GM19035 (cell line): ENCODE results near the gene RABGAP1L.
"Not testable (repeated sequence)": the region's sequence is repeated elsewhere in the genome, so short reads cannot be mapped to it uniquely, and the experiment has no call there.

Experiments used
- ATAC-seq: cut with Tn5 transposase; IDR thresholded peaks from one replicate; pipeline ENCODE4 v1.9.1; 2021; ENCODE audit not compliant: unreplicated experiment

RABGAP1L gene

DNA sequence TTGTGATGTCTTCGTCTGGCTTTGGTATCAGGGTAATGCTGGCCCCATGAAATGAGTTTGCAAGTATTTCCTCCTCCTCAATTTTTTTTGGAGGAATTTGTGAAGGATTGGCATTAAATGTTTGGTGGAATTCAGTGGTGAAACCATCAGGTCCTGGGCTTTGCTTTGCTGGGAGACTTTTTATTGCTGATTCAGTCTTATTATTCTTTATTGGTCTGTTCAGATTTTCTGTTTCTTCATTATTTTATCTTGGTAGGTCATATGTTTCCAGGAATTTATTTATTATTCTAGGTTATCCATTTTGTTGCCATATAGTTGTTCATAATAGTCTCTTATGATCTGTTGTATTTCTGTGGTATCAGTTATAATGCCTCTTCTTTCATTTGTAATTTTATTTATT is 126.7 kb downstream of the RABGAP1L start:
- no peak for ATAC-seq

DNA sequence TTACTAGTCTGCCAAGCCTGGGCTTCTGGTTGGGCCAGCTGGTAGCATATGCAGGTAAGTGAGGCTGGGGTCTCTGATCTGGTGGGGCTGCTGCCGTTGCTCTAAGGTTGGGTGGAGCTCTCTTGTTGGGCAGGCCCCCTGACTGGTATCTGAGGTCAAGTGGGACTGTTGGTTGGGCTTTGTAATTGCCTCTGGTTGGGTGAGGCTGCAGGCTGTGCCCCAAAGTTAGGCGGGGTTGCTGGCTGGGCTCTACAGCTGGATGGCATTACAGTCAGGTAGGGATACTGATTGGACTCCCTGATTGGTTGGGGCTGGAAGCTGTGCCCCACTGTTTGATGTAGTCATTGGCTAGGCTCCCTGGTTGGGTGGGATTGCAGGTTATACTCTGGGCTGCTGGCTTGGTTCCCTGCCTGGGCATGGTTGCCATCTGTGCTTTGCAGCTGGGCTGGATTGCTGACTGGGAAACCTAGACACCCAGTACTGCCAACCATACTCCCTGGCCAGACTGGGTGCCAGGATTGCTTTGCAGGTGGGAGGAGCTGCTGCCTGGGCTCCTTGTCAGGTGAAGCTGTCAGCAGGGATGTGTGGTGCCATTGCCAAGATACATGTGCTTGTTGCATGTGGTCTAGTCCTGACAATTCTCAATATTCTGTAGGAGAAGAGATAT is 130.5 kb downstream of the RABGAP1L start:
- no peak for ATAC-seq

DNA sequence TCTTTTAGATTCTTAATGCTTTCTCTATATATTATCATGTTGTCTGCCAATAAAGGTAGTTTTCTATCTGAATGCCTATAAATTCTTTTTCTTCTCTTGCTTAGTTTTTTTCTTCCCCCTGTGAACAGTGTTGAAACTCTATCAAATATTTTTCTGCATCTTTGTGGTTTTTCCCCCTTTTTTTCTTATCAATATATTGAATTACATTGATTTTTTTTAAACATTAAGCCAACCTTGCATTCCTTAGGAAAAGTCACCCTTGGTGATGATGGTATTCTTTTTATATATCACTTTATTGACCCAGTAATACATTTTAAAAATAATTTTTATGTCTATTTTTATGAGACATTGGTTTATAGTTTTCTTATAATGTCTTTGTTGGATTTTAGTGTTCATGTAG is 131.7 kb downstream of the RABGAP1L start:
- ATAC-seq, result no peak

DNA sequence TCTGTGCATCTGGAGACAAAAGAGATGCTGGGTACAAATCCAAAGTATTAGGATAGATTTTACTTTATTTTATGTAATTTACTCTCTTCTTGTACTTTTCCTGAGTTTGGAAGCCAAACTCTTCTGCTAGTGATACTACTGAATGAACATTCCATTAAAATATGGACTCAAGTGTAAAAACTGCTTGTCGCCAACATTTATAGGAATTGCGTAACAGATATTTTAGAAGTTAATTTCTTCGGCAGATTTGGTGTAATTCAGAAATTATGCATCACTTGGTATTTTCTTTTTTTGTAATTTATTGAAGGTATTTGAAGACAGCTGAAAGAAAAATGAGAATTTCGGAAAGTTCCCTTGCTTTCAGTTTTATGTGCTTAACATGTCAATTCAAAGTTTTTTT is 137.0 kb downstream of the RABGAP1L start:
- no peak for ATAC-seq

DNA sequence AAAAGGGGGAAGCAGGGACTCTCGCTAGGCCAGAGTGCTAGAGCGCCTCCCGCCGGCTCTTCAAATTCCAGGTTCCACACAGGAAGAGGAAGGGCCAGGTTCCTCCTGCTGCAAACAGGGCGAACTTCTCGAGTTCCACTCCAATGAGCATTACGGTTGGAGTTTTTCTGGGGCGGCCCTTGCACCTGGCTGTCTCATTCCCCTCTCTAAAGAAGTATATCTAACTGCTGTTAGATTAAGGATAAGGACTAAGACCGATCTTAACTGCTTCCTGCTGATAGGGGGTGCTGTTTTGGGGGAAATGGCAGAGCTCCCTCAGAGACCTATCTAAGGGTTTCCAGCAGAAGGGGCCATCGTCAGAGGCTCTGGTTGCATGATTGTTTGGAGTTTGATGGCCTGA is 138.0 kb downstream of the RABGAP1L start:
- ATAC-seq, result no peak

DNA sequence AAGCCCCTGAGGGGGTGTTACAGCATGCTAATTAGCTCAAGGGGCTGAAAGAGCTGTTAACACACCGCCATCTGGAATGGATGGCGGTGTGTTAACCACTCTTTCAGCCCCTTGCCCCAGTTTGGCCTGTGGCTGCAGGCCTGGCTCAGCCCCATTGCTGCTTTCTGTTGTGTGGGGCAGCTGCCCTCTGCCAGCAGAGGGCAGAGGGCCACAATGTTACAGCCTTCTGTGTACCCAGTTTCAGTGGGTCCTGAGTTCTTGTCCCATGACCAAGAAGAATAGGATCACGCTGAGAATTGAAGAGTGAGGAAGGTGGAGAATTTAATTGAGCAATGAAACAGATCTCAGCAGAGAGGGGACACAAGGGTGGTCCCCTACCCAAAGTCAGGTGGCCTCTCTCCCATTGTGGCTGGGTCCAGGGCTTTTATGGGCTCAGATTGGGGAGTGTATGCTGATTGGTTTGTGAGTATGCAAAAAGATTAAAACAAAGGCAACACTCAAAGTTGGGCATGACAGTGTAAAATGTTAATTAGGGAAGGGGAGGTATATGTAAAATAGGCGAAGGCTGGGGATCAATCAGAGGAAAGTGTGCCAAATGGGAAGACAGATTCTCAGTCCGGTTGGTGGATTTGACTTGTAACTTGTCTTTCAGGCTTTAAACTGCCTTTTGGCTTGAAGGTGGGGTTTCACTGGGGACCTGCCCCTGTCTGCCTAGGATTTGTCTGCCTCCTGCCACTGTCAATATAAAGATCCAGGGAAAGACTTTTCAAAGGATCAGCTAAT is 142.2 kb downstream of the RABGAP1L start:
- no peak for ATAC-seq

DNA sequence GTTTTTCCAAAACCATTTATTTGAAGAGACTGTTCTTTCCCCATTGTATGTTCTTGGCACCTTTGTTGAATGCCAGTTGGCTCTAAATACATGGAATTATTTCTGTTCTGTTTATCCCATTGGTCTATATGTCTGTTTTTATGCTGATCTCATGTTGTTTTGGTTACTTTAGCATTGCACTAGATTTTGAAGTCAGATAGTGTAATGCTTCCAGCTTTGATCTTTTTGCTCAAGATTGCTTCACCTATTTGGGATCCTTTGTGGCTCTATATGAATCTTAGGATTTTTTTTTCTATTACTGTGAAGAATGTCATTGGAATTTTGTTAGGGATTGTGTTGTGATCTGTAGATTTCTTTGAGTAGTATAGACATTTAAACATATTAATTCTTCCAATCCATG is 149.3 kb downstream of the RABGAP1L start:
- ATAC-seq, result no peak

DNA sequence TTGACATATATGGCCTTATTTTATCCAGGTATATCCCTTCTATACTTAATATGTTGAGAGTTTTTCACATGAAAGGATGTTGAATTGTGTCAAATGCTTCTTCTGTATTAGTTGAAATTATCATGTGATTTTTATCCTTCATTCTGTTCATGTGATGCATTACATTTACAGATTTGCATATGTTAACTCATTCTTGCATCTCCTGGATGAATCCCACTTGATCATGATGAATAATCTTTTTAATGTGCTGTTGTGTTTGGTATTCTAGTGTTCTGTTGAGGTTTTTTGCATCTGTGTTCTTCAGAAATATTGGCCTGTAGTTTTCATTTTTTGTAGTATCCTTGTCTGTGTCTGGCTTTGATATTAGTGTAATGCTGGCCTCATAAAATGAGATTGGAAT is 150.2 kb downstream of the RABGAP1L start:
- no peak for ATAC-seq

DNA sequence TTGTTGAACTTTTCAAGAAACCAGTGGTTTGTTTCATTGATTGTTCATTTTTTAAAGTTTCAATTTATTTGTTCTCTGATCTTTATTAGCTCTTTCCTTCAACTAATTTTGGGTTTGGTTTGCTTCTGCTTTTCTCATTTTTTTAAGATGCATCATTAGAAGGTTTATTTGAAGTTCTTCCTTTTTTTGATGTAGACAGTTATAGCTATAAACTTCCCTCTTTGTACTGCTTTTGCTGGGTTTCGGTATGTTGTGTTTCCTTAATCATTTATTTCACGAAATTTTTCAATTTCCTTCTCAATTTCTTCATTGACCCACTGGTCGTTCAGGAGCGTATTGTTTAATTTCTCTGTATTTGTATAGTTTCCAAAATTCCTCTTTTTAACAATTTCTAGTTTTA is 155.1 kb downstream of the RABGAP1L start:
- no peak for ATAC-seq

DNA sequence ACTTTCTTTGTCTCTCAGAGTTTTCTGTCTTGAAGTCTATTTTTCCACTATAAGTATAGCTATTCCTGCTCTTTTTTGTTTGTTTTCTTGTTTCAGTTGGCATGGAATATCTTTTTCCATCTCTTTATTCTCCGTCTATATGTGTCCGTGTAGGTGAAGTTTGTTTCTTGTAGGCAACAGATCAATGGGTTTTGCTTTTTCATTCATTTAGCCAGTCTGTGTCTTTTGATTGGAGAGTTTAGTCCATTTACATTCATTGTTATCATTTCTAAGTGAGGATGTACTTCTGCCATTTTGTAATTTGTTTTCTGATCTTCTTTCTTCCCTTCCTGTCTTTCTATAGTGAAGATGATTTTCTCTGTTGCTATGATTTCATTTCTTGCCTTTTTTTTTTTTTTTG is 155.9 kb downstream of the RABGAP1L start:
- ATAC-seq, result no peak

DNA sequence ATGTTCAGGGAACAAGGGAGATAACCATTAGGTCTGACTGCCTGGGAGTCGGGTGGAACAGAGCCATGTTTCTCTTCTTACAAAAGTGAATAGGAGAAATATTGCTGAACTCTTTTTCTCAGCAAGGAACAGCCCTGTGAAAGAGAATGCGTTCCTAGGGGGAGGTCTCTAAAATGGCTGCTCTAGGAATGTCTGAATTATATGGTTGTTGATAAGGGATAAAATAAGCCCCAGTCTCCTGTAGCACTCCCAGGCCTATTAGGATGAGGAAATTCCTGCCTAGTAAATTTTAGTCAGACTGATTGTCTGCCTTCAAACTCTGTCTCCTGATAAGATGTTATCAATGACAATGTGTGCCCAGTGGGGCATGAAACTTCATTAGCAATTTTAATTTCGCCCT is 161.6 kb downstream of the RABGAP1L start:
- ATAC-seq, result not testable (repeated sequence)

DNA sequence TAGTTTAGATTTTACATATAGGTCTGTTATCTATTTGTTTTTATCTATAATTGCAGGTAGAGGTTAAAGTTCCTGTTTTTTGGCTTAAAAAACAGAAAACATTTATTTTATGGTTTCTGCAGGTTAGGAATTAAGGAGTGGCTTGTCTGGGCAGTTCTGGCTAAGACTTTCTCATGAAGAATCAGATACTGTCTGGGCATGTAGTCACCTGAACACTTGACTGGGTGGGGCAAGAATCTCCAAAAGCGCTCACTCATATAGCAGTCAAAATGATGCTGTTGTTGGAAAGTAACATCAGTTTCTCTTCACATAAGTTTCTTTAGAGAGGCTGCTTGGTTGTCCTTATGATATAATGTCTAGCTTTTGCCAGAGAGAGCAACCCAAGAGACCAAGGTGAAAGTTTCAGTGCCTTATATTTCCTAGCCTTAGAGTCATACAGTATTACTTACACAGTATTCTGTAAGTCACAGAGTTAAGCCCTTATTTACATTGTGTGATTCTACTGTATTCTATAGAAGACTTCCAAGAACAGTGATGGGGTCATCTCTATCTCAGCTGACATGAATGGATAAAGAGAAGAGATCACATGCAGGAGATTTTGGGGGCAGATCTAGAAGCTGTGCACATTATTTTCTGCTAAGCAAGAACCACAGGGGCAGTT is 163.0 kb downstream of the RABGAP1L start:
- no peak for ATAC-seq

DNA sequence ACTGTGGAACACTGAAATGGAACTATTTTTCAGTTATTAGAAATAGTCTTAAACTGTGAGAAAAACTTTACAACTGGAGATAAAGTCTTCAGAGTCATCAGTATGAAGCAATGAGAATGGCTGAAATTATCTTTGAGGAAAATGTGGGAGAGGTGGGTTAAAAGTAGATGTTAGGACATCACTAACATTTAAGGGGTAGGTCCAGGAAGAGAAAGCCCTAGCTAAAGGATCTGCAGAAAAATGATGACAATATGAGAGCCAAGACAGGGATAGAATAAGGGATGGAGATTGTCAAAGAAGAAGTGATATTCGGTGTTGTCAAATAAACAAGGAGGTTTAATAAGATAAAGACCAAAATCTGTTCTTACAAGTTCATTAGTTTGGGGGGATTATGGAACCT is 165.2 kb downstream of the RABGAP1L start:
- no peak for ATAC-seq

DNA sequence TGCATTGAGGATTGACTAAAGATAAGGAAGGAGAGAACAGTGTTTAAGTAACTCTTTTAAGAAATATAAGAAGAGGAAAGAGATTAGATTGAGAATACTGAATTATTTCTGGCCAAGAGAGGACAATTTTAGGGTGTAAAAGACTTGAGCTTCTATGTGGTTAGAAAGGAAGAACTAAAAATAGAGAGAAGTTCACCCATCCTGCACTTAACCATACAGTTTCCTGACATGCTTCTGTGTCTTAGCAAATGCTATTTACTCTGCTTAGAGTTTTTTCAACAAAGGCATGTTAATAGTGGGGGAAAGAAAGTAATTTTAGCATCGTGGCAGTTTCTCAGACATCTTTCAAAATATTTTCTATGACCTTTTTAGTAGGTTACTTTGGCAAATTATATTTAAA is 165.6 kb downstream of the RABGAP1L start:
- ATAC-seq, result no peak

DNA sequence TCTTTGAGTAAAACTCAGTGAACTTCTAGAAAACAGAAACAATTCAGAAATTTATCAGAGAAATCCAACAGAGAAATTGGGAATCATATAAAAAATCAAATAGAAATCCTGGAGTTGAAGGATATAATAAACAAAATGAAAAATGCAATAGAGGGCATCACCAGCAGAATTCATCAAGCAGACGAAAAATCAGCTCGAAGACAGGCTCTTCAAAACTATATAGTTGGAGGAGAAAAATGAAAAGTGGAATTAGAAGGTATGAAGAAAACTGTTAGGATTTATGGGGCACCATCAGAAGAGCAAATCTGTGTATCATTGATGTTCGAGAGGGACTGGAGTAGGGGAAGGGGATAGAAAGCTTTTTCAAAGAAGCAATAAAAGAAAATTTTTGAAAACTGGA is 167.0 kb downstream of the RABGAP1L start:
- no peak for ATAC-seq

DNA sequence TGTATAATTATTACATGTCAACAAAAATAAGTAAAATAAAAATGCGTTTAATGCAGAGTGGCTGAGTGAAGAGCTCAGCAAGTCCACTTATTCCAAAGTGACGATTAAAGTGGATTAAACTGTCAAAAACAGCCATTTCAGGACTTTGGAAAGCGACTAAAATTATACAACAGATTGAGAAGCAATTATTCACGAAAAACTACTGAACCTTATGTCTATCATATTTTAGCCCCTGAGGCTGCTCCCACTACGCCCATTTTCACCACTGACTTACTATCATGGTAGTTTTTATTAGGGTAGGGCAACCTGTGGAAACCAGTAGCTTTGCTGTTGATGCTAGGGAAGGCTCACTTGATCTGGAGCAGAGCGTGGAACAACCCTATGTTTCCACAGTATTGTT is 174.1 kb downstream of the RABGAP1L start:
- no peak for ATAC-seq

DNA sequence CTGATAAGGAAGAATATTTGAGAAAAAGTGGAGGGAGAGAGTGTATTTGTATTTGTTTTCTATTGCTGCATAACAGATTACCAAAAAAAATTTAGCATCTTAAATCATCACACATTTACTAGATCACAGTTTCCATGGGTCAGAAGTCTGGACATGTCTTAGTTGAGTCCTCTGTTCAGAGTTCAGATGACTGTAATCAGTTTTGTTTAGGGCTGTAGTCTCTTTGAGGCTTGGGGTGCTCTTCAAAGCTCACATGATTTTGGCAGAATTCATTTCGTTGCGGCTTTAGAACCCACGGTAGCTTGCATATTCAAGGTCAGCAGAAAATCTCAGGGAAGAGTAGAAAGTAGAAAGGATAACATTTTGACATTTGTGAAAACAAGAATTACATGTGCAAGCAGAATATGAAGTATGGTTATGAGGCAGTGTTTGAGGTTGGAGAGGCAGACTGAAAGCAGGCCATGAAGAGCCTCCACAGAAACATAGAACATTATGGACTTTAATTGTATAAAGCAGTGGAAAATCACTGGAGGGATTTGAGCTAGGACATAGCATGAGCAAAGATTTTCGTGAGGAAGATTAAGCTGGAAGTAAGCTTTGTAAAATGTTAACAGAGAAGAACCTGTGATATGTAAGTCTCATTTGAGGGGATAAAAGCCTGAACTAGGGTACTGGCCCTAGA is 177.8 kb downstream of the RABGAP1L start:
- no peak for ATAC-seq

DNA sequence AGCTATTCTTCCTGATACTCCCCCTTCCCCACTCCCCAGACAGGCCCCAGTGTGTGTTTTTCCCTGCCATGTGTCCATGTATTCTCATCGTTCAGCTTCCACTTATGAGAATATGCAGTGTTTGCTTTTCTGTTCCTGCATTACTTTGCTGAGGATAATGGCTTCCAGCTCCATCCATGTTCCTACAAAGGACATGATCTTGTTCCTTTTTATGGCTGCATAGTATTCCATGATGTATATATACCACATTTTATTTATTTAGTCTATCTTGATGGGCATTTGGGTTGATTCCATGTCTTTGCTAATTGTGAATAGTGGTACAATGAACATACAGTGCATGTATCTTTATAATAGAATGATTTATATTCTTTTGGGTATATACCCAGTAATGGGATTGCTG is 181.1 kb downstream of the RABGAP1L start:
- not testable (repeated sequence) for ATAC-seq

DNA sequence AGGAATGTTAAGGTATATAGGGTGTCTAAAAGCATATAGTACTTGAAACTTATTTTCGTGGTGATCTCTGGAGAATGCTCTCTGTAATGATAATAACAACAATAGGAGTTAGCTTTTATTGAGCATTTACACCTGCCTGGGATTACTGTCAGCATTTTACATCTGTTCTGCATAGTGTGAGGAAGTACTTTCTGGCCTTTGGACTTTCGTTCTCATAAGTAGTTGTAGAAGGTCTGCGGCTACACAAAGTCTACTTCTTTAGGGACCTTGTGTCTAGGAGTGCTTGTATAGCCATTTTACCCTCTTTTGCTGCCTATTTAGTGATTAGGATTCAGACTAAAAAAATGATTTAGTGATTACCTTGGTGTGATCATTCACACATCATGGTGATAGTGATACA is 184.8 kb downstream of the RABGAP1L start:
- no peak for ATAC-seq

DNA sequence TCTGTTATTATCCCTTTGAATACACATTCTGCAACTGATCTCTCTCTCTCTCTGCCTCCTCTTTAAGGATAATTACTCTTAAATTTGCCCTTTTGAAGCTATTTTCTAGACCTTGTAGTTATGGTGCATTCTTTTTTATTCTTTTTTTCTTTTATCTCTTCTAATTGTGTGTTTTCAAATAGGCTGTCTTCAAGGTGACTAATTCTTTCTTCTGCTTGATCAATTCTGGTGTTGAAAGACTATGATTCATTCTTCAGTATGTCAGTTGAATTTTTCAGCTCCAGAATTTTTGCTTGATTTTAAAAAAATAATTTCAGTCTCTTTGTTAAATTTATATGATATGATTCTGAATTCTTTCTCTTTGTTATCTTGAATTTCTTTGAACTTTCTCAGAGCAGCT is 192.8 kb downstream of the RABGAP1L start:
- ATAC-seq, result no peak

DNA sequence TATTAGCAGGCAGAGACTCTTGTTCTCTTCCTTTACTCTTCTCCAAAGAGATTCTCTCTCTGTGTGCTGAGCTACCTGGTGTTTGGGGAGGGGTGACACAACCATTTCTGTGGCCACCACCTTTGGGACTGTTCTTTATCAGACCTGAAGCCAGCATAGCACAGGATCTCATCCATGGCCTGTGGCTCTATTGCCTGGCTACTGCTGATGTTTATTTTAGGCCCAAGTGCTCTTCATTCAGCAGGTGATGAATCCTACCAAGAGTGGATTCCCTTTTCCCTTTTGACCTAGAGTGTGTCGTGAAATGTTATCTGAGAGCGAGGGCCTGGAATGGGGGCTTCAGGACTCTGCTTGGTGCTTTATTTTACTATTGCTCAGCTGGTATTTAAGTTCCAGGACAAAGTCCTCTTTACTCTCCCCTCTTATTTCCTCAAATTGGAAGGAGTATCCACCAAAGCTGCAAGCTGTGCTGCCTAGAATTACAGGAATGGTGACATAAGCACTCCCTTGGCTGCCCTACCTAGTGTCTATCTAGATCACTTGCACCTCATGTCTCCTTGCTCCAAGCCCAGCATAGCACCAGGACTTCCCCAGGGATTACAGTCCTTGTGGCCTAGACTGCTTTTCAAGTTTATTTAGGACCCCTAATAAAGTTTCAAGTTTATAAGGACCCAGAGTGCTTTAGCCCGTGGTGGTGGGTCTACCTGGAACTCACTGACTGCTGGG is 193.7 kb downstream of the RABGAP1L start:
- no peak for ATAC-seq
